ENCODE data around the gene HIPK2. TPM values are rescaled to one million over a fixed set of nuclear protein-coding genes. Genes with fewer than 3 reads are reported as not detected.

The HIPK2 gene
- total and polyA plus RNA-seq, 10 of the 15 experiments (the other 5 are each of a cell fraction or from before 2014, with no cell fraction given) = 1.7 to 39.0 (median 9.4) TPM

DNA sequence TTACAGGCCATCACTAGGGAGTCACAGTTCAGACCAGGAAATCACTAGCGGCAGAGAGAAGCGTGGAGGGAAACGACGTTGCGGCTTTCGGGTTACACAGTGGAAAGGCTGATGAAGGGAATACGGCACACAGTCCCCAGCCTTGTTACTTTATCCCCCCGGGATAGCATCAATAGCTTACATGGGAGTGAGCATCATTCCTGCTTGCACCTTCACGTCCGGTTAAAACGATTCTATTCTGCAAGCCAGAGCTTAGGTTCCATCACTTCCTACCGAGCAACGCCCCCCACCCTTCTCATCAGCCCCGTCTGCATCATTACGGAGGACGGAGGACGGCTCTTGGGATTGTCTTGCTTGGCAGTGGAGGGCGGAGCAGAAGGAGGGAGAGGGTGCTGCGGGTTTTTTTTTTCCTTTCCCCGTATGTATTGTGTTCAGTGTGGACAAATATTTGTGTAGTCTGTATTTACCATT is 129.4 kb downstream of the HIPK2 start:
- SMC1A ChIA-PET (ENCODE audit: uncharacterized antibody, unreplicated experiment) = interaction anchor here (0.7 to 5.3 kb wide), 23 partner anchors 11 to 354 kb away, joined by 3 to 121 read pairs (median 11); no protein-coding TSS in a partner anchor
- intact Hi-C loops (cut with micrococcal nuclease; ENCODE audit: unreplicated experiment) (loop anchor here (2.0 to 5.0 kb wide), 3 partner anchors 32 to 239 kb away; no protein-coding TSS in a partner anchor), in situ Hi-C loops (cut with MboI) (loop anchor here (5.0 kb wide), 1 partner anchor 124 kb away; no protein-coding TSS in a partner anchor)
- TF ChIP-seq, protein P1, sequence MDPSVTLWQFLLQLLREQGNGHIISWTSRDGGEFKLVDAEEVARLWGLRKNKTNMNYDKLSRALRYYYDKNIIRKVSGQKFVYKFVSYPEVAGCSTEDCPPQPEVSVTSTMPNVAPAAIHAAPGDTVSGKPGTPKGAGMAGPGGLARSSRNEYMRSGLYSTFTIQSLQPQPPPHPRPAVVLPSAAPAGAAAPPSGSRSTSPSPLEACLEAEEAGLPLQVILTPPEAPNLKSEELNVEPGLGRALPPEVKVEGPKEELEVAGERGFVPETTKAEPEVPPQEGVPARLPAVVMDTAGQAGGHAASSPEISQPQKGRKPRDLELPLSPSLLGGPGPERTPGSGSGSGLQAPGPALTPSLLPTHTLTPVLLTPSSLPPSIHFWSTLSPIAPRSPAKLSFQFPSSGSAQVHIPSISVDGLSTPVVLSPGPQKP (IDR thresholded peaks at IDR 0.05; ENCODE audit: low read depth, low read length) = 0 out of 2 replicates have a peak, but pooled peaks have one; percentile 3
- TF ChIP-seq, protein P2, sequence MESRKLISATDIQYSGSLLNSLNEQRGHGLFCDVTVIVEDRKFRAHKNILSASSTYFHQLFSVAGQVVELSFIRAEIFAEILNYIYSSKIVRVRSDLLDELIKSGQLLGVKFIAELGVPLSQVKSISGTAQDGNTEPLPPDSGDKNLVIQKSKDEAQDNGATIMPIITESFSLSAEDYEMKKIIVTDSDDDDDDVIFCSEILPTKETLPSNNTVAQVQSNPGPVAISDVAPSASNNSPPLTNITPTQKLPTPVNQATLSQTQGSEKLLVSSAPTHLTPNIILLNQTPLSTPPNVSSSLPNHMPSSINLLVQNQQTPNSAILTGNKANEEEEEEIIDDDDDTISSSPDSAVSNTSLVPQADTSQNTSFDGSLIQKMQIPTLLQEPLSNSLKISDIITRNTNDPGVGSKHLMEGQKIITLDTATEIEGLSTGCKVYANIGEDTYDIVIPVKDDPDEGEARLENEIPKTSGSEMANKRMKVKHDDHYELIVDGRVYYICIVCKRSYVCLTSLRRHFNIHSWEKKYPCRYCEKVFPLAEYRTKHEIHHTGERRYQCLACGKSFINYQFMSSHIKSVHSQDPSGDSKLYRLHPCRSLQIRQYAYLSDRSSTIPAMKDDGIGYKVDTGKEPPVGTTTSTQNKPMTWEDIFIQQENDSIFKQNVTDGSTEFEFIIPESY (IDR thresholded peaks at IDR 0.05) = no peak
- DNase-seq (ENCODE audit: low read depth, low spot score) = no peak
- Histone ChIP-seq H2AFZ (ENCODE audit: control insufficient read depth, low read depth, low read length) (no peak overlapping the region), H3K9me3 (replicated peaks; ENCODE audit: control insufficient read depth, insufficient read depth, low read length) (no peaks in the 10 kb centered on the region; the same call in 2 of the 3 replicates), H4K20me1 (ENCODE audit: control insufficient read depth, insufficient read depth) (0 out of 2 replicates have a peak, but pooled peaks cover 2% of the 10 kb centered on the region), H3K79me2 (ENCODE audit: control insufficient read depth, insufficient read depth, low read length) (no peaks in the 10 kb centered on the region; the same call in 1 of the 2 replicates), H3K4me2 (ENCODE audit: control insufficient read depth, insufficient read depth) (peak overlapping the region; percentile 81), H3K4me3 (peak overlapping the region; percentile 20; the same call in 1 of the 2 replicates), H3K9ac (ENCODE audit: control insufficient read depth, insufficient read depth, low read length) (no peak overlapping the region; the same call in 1 of the 2 replicates), H3K27me3 (replicated peaks in 1 of 2; ENCODE audit: control insufficient read depth in 2 of 2, insufficient read depth in 2 of 2, low read length in 1 of 2) (no peaks in the 10 kb centered on the region), H3K4me1 (ENCODE audit: control insufficient read depth, insufficient read depth, low read length) (peaks cover 39% of the 10 kb centered on the region), H3K27ac (ENCODE audit: control insufficient read depth, insufficient read depth) (peak overlapping the region; percentile 76), H3K36me3 (ENCODE audit: control insufficient read depth in 2 of 2, insufficient read depth in 2 of 2, low read length in 1 of 2) (peaks cover 4 to 13% of the 10 kb centered on the region in 2 experiments; a peak in 3 of 4 replicates)
- CTCF ChIA-PET = interaction anchor here (1.2 to 5.2 kb wide), 17 partner anchors 11 to 353 kb away, joined by 3 to 225 read pairs (median 9); no protein-coding TSS in a partner anchor
- no peak for FAIRE-seq
- POLR2A ChIA-PET = interaction anchor here (0.5 to 3.4 kb wide), 4 partner anchors 22 to 57 kb away, joined by 4 to 32 read pairs (median 5); no protein-coding TSS in a partner anchor
- RAD21 ChIA-PET (ENCODE audit: unreplicated experiment) = interaction anchor here (0.6 to 5.2 kb wide), 21 partner anchors 14 to 353 kb away, joined by 3 to 135 read pairs (median 8); partner anchors contain the start of genes HIPK2 and TBXAS1
- ATAC-seq = peak; percentile 25
- WGBS (ENCODE audit: insufficient coverage, insufficient replicate concordance, low lambda C conversion rate, missing lambda C conversion rate) = under 1% methylated on average over 20 of the region's 20 CpGs
- BruUV-seq (replicated peaks) = TSS peak; percentile 28

Data from GM12878 (cell line).